ENCODE measurements around the gene GRPEL2.

Gene GRPEL2

DNA sequence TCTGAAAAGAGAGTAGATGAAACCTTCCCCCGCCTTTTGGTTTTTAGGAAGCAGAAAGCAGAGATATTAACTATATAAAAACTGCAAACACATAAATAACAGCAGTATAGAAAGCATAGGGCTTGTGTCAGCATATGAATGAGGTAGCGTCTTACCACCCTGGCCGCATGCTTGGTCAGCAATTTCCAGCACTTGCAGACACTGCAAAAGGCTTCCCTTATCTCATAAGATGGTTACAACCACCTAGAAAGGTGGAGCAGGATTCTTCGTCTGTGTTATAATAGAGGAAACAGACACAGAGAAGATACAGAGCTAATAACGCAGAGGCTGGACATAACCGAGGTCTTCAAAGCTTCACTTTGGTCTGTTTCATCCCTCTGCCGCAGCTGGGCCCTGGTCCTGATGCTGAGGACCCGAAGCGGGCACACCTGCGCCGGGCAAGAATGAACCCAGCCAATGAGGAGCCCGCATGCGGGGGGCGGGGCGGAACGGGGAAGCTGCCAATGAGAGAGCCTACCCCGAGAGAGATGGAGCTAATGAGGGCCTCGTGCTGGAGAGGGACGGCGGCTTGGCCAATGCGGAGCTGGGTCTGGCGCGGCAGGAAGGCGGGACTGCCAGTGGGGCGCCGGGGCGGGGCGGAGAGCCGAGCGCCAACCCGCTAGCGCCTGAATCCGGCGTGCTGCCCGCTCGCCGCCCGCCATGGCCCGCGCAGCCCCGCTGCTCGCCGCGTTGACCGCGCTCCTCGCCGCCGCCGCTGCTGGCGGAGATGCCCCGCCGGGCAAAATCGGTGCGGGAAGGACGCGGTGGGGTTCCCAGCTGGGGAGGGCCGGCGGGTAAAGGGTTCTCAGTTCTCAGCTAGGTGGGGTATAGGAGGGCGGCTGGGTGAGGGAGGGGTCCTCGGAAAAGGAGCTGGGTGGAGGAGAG is 12.3 kb downstream of the GRPEL2 start, which contains the start of gene PCYOX1L:
Gene PCYOX1L (plus strand): TSS at position 677 of the 924 bp plus-strand sequence. CDS start 23 bp downstream, at position 700.
- peak; percentile 68 to 98 (median 92) for DNase-seq

DNA sequence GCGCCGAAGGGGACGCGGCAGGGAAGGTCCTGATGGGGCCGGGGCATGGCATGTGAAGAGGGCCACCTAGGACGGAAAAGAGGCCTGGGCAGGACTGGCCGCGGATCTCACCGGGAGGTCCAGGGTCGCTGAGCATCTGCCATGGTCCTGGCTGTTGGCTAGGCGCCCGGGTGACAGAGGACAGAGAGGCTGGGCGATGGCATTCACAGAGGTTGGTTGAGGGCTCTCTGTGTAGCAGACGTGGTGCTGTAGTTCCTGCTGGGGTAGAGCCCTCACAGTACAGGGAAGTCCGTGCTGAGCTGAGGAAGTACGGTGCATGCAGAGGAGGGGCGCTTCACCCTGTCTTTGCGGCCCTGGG is 13.0 kb downstream of the GRPEL2 start:
- peak in 8 of 14 donors; percentile 51 to 75 (median 66) for DNase-seq

DNA sequence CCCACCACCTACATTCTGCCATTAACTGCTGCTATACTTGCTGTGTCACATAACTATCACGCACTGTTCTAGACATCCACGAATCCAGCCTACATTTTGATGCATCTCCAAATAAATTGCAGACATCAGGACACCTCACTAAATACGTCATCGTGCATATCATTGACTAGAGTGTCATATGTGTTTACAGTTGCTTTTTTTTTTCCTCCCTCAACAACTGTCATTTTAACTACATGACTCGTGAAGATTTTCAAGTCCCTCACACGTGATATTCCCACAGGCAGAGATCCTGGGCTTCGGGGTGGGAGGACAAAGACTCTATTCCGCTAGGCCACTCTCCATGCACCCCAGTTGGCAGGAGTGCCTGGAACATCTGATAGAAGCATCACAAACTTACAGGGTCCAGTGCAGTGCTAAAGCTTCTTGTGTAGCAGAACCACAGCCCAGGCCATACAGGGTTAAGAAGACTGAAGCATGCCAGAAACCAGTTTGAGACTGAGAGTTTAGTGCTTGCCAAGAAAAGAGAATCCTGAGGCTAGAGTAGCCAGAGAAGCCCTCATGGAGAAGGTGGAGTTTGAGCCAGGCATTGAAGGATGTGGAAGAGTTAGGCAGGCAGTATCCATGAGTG is 13.7 kb downstream of the GRPEL2 start:
- peak in 5 of 14 donors; percentile 4 to 35 (median 16) for DNase-seq

DNA sequence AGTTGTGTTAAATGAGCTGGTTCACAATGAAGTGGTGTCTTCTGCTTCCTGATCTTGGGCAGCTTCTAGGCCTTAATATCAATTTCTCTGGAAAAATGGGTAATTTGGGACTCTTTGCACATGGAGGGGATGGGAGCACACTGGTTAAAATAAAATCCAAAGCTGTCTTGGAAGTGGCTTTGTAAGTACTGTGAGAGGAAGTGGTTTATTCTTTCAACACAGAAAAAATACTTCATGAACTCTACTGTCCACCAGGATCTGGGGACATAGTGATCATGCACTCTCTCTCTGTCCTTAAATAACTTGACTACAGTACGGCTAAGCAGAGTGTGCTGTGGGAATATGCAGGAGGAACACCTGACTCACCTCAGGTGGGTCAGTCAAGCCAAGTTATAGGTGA is 15.0 kb downstream of the GRPEL2 start:
- DNase-seq, result no peak

DNA sequence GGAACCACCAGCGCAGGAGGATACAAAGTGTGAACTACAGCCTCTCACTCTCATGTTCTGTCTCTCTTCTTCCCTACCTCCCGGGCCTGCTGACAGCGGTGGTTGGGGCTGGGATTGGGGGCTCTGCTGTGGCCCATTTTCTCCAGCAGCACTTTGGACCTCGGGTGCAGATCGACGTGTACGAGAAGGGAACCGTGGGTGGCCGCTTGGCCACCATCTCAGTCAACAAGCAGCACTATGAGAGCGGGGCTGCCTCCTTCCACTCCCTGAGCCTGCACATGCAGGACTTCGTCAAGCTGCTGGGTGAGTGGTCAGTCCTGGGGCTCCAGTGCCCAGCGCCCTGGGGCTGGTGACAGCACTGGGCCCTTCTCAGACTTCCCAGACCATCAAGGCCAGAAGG is 17.2 kb downstream of the GRPEL2 start:
- DNase-seq, result no peak

DNA sequence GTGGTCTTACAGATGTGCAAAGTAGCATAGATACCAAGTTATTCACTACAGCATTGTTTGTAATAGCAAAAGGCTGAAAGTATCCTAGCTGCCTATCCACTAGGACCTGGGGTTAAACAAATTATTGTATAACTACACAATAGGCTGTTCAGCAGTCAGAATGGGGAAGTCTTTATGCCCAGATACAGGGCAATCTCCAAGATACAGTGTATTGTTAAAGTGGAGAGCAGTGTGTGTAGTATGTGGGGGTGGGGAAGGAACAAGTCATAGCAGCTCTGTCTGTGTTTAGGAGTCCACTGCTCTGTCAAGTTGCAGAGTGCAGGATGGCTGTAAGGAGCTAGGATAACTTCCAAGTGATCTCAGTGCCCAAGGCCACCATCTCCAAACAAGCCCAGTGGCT is 18.1 kb downstream of the GRPEL2 start:
- no peak for DNase-seq

DNA sequence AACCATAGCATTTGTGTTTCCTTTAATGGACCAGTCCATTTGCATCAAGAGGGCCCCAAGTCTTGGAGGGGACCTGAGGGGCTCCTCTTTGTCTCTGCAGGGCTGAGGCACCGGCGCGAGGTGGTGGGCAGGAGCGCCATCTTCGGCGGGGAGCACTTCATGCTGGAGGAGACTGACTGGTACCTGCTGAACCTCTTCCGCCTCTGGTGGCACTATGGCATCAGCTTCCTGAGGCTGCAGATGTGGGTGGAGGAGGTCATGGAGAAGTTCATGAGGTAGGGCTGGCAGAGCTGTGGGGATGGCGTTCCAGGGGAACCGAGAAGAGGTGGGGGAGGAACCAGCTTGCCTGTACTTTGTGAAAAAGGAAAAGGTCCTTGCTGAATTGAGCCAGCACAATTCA is 18.6 kb downstream of the GRPEL2 start:
- no peak for DNase-seq

DNA sequence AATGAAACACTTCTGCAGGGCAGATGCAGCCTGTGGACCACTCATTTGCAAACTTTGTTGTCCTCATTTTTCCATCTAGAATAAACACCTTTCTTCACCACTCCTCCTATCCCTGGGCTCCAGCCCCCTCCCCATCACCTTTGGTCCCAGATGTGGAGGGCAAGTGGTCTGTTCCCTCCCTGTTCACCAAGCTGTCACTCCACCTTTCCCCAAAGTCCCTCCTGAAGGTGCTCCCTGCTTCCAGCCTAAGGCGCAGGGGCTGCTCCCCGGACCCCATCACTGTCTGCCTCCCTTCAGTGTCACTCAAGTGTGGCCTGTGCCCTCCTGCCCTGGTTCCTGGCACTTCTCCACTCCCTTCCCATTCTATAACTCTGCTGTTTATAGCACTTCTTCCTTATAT is 19.4 kb downstream of the GRPEL2 start:
- no peak for DNase-seq

DNA sequence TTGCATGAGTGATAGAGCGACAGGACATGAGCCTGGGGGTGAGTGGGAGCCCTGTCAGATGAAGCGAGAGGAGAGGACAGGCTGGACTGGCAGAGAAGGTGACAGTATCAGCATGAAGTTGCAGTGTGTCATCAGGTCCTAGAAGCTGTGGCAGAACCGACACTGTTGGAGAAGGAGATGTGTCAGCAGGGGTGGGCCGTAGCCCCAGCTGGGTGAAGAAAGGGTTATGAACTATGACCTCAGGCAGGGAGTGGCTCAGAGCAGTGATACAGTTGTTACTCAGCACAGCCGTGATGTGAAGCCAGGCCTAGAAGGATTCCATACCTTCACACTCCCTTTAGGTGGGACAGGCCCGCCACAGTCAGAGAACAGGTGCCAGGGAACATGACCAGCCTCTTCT is 20.1 kb downstream of the GRPEL2 start:
- DNase-seq, result no peak

DNA sequence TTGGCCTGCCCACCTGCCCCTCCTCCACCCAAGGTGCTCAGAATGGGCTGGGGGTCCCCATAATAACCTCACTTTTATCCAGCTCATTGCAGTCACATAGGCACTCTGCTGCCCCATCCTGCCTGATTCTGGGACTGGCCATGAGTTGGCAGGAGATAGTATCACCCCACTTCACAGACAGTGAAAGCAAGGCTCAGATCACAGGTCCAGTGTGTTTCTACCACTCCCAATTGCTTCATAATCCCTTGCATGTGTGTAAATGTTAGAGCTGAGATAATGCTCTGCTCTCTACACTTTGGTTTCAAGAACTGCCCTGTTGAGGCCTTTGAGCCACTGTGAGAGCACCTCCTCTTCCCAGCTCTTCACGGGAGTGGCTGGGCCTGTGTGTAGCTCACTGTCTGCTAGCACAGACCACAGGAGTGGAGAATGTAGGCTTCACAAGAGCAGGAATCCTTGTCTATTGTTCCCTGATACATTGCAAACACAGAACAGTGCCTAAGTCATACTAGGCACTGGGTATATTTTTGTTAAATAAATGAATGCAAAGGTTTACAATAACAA is 20.9 kb downstream of the GRPEL2 start:
- DNase-seq, result no peak

DNA sequence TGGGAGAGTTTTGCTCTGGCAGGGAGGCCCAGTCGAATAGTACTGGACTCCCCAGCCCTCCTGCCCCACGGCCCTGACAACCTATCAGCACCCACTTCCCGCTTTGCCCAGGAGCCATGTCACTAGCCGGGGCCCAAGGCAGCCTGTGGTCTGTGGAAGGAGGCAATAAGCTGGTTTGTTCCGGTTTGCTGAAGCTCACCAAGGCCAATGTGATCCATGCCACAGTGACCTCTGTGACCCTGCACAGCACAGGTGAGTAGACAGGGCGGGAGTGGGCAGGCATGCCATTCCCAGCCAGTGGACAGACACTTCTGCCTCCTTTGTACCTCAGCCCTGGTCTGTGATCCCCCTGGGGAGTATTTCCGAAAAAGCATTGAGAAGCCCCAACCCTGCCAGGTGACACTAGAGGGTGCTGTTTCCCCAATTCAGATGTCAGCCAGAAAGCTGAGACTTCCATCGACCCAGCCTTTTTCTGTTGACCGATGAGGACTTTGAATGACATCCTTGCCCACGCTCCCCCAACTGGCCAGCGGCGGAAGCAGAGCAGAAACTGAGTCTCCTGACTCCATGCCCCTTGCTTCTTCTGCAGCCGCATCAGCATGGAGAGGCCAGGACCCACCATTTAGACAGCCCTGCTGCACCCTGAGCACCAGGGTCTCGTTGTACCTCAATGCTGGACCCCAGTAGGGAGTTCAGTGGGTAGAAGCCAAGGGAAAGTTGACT is 22.1 kb downstream of the GRPEL2 start:
- DNase-seq, result peak in 8 of 14 donors; percentile 12 to 26 (median 18)

DNA sequence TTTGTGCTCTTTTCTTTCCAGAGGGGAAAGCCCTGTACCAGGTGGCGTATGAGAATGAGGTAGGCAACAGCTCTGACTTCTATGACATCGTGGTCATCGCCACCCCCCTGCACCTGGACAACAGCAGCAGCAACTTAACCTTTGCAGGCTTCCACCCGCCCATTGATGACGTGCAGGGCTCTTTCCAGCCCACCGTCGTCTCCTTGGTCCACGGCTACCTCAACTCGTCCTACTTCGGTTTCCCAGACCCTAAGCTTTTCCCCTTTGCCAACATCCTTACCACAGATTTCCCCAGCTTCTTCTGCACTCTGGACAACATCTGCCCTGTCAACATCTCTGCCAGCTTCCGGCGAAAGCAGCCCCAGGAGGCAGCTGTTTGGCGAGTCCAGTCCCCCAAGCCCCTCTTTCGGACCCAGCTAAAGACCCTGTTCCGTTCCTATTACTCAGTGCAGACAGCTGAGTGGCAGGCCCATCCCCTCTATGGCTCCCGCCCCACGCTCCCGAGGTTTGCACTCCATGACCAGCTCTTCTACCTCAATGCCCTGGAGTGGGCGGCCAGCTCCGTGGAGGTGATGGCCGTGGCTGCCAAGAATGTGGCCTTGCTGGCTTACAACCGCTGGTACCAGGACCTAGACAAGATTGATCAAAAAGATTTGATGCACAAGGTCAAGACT is 22.8 kb downstream of the GRPEL2 start:
- DNase-seq, result no peak

DNA sequence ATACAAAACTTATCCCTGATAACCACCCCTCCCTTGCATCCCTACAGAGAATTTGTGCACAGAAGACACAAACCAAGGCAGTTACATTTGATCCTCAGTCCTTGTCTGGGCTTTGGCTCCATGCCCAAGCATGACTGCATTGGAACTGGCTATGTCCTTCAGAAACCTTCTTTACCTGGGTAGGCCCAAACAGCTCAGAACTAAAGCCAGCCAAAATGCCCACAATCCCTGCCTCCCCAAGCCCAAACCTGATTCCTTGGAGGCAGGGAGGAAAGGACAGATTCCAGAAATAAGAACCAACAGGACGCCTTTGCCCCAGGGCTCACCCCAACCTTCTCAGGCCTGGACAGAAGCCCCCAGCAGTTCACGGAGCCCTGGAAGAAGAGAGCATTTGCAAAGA is 25.6 kb downstream of the GRPEL2 start:
- no peak for DNase-seq

DNA sequence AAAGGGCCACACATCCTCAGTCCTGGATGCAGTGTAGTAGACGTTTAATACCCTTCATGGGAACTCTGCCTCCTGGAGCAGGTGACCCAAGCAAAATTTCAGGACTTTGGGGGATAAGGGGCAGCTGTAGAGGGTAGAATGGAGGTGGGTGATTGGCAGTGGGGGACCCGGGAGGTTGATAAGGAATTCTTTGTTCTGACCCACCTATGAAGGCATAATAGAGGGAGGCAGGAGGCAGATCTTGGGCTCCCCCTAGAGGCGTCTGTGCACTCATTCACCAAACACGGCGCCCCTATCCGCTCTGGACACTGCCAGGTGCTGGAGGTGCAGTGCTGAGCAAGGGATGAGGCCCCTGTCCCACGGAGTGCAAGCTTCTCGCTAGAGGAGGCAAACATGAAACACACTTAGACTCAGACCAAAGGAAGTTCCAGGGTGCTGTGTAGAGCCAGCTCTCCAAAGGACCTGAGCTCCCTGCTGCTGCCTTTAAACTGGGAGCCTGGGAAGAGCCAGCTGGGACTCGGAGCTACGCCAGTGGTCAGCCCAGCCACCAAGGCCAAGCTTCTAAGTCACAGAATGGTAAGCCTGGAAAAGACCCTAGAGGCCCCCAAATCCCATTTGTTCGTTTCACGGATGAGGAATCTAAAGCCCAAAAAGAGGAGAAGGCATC is 26.1 kb downstream of the GRPEL2 start:
- peak in 7 of 14 donors; percentile 7 to 34 (median 24) for DNase-seq

DNA sequence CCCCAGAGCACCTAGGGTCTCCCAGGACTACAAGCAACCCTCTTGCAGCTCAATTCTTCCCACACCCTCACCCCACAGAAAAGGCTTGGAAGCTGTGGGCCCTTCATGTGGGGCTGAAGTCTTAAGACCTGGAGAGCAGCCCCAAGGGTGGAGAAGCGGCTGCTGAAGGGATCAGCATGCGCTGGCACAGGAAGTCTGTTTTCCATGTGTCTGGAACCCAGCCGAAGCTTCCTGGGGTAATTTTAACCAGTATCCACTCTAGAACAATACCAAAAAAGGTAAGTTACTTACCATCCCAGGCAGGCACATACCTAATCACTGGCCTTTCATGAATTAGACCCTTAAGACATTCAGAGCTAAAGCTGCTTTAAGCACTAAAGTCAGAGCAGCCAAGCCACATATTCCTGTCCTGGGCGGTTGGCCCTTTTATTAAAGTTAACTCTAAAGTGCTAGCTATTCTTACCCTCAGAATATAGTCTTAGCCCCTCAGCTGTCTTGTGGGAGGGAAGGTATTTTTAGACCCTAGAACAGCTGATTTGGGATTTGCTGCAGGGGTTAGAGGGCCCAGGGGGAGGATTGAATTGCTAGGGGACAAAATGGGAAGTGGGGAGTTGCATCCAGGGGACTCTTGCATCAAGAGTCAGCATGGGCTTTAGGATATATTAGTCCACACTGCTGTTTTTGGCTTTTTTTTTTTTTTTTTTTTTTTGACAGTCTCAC is 26.9 kb downstream of the GRPEL2 start:
- no peak for DNase-seq

DNA sequence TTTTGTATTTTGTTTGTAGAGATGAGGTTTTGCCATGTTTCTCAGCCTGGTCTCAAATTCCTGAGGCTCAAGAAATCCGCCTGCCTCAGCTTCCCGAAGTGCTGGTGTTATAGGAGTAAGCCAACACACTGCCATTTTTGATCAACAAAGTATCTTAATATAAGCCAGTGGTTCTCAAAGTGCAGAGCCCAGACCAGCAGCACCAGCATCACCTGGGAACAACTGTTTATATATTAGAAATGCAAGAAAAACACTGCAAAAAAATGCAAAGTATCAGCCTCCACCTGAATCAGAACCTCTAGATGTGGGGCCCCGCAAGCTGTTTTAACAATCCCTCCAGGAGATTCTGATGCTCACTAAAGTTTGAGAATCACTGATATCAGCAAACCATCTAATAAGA is 27.6 kb downstream of the GRPEL2 start:
- no peak for DNase-seq

DNA sequence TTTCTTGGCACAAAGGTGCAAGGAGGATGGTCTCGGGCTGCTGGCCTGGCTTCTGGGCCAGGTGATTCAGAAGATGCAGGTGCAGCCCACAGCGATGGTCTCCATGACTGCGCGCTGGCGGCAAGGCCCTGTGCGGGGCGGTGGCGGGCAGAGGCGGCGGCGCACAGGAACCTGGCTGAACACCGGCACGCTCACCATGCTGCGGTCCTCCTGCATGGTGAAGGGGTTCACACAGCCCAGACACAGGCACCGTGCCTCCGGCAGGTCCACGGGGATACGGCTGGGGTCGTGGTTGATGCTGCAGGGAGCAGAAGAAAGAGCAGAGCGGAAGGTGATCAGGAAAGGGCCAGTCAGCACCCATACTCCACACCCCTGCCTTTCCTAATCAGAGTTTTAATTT is 29.0 kb downstream of the GRPEL2 start:
- DNase-seq, result no peak

DNA sequence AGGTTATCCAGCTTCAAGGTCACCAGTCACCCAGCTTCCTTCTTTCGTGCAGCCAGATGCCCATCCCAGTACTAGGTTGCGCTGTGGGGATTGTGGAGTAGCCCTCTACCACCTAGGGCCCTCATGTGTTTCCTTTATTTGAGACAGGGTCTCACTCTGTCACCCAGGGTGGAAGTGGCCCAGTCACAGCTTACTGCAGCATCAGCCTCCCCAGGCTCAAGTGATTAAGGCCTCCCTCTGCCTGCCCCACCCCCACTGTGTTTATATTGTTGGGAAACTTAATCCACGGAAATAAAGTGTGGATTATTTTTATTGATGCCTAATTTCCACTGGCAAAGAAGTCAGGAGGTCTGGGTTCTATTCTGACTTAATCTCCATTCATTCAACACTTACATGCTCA is 29.5 kb downstream of the GRPEL2 start:
- DNase-seq, result no peak

DNA sequence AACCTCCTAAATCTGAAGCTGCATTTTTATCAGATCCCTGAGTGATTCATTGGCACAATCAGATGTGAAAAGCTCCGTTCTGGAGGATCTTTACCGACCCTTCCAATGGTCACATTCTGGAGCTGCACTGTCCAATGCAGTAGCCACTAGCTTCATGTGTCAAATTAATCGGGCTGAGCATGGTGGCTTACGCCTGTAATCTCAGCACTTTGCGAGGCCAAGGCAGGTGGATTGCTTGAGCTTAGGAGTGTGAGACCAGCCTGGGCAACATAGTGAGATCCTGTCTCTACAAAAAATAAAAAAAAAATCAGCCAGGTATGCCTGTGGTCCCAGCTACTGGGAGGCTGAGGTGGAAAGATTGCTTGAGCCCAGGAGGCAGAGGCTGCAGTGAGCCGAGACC is 30.1 kb downstream of the GRPEL2 start:
- no peak for DNase-seq

DNA sequence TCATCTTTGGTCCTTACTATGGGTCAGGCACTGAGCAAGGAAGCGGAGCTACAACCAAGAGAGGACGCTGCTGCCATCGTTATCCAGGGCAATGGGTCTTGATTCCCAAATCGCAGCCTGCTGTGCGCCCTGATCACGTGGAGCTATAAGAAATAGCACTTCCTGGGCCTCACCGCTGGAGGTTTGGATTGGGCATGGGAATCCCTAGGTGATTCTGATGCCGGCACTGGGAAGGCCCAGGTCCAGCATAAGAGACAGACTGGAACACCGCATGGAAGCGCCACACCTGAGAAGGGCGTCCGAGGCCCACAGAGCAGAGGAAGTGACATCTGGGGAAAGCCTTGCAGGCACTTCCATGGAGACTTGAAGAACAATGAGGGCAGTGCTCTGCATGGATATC is 30.8 kb downstream of the GRPEL2 start:
- no peak for DNase-seq
